ENCODE measurements around the gene TRAPPC3L. TPM values are rescaled to one million over a fixed set of nuclear protein-coding genes. Genes with fewer than 3 reads are reported as not detected.

TRAPPC3L gene
- total RNA-seq, 1 donor from 2014 or later, result not detected

- no peaks in the 10 kb centered on the region for H3K36me3 Mint-ChIP-seq (ENCODE audit: insufficient read depth)
- H3K4me3 Mint-ChIP-seq (ENCODE audit: low read depth), result no peak overlapping the region
- TF ChIP-seq CTCF (IDR thresholded peaks at IDR 0.05; ENCODE audit: unreplicated experiment), result no peak
- H3K27me3 Mint-ChIP-seq, result peaks cover 2% of the 10 kb centered on the region
- no peak overlapping the region for H3K27ac Mint-ChIP-seq
- DNase-seq (ENCODE audit: low spot score, unreplicated experiment), result no peak
- H3K4me1 Mint-ChIP-seq (ENCODE audit: low read depth), result peaks cover 7% of the 10 kb centered on the region
- peaks cover 2% of the 10 kb centered on the region for H3K9me3 Mint-ChIP-seq (ENCODE audit: low read depth)
Measured at GRCh38 chr6:116471531-116471930, 74.0 kb downstream of the TRAPPC3L start.

- no peak for TF ChIP-seq CTCF (IDR thresholded peaks at IDR 0.05; ENCODE audit: unreplicated experiment)
- H3K4me3 Mint-ChIP-seq (ENCODE audit: low read depth), result no peak overlapping the region
- no peak overlapping the region for H3K27ac Mint-ChIP-seq
- DNase-seq (ENCODE audit: low spot score, unreplicated experiment), result no peak
- H3K9me3 Mint-ChIP-seq (ENCODE audit: low read depth), result peaks cover 2% of the 10 kb centered on the region
- H3K36me3 Mint-ChIP-seq (ENCODE audit: insufficient read depth), result no peaks in the 10 kb centered on the region
- H3K4me1 Mint-ChIP-seq (ENCODE audit: low read depth), result peaks cover 8% of the 10 kb centered on the region
- peaks cover 24% of the 10 kb centered on the region for H3K27me3 Mint-ChIP-seq
Measured at GRCh38 chr6:116468293-116468692, 77.2 kb downstream of the TRAPPC3L start.

GRCh38 chr6:116467514-116467913, 78.0 kb downstream of the TRAPPC3L start:
- no peaks in the 10 kb centered on the region for H3K36me3 Mint-ChIP-seq (ENCODE audit: insufficient read depth)
- no peak for DNase-seq (ENCODE audit: low spot score, unreplicated experiment)
- H3K27ac Mint-ChIP-seq, result no peak overlapping the region
- peaks cover 2% of the 10 kb centered on the region for H3K9me3 Mint-ChIP-seq (ENCODE audit: low read depth)
- TF ChIP-seq CTCF (IDR thresholded peaks at IDR 0.05; ENCODE audit: unreplicated experiment), result no peak
- H3K4me3 Mint-ChIP-seq (ENCODE audit: low read depth), result no peak overlapping the region
- peaks cover 32% of the 10 kb centered on the region for H3K27me3 Mint-ChIP-seq
- peaks cover 10% of the 10 kb centered on the region for H3K4me1 Mint-ChIP-seq (ENCODE audit: low read depth)

GRCh38 chr6:116467096-116467495, 78.4 kb downstream of the TRAPPC3L start:
- H3K9me3 Mint-ChIP-seq (ENCODE audit: low read depth), result peaks cover 2% of the 10 kb centered on the region
- DNase-seq (ENCODE audit: low spot score, unreplicated experiment), result no peak
- peaks cover 34% of the 10 kb centered on the region for H3K27me3 Mint-ChIP-seq
- H3K36me3 Mint-ChIP-seq (ENCODE audit: insufficient read depth), result no peaks in the 10 kb centered on the region
- no peak overlapping the region for H3K4me3 Mint-ChIP-seq (ENCODE audit: low read depth)
- no peak for TF ChIP-seq CTCF (IDR thresholded peaks at IDR 0.05; ENCODE audit: unreplicated experiment)
- no peak overlapping the region for H3K27ac Mint-ChIP-seq
- peaks cover 11% of the 10 kb centered on the region for H3K4me1 Mint-ChIP-seq (ENCODE audit: low read depth)

- Mint-ChIP-seq H3K4me3 (ENCODE audit: low read depth) (no peak overlapping the region), H3K27ac (no peak overlapping the region), H3K9me3 (ENCODE audit: low read depth) (peaks cover 2% of the 10 kb centered on the region), H3K27me3 (peaks cover 51% of the 10 kb centered on the region), H3K4me1 (ENCODE audit: low read depth) (peaks cover 11% of the 10 kb centered on the region), H3K36me3 (ENCODE audit: insufficient read depth) (no peaks in the 10 kb centered on the region)
- DNase-seq (ENCODE audit: low spot score, unreplicated experiment), result no peak
- TF ChIP-seq CTCF (IDR thresholded peaks at IDR 0.05; ENCODE audit: unreplicated experiment), result no peak
Measured at GRCh38 chr6:116465246-116465645, 80.2 kb downstream of the TRAPPC3L start.

Data from progenitor cell of endocrine pancreas (in vitro differentiated cells).